WI38 (cell line): ENCODE results near the gene SLC39A11.

Experiments used
- H3K4me3 ChIP-seq: 2 replicates; pipeline ENCODE4 v1.5.1; 2011; ENCODE audit warnings: low read depth, mild to moderate bottlenecking, control low read depth, low read length
- TF ChIP-seq, protein P1 (sequence below): IDR thresholded peaks from 2 replicates; pipeline ENCODE4 v1.5.1; 2012; ENCODE audit warnings: low read depth, mild to moderate bottlenecking, control low read depth, low read length

SLC39A11 gene

DNA sequence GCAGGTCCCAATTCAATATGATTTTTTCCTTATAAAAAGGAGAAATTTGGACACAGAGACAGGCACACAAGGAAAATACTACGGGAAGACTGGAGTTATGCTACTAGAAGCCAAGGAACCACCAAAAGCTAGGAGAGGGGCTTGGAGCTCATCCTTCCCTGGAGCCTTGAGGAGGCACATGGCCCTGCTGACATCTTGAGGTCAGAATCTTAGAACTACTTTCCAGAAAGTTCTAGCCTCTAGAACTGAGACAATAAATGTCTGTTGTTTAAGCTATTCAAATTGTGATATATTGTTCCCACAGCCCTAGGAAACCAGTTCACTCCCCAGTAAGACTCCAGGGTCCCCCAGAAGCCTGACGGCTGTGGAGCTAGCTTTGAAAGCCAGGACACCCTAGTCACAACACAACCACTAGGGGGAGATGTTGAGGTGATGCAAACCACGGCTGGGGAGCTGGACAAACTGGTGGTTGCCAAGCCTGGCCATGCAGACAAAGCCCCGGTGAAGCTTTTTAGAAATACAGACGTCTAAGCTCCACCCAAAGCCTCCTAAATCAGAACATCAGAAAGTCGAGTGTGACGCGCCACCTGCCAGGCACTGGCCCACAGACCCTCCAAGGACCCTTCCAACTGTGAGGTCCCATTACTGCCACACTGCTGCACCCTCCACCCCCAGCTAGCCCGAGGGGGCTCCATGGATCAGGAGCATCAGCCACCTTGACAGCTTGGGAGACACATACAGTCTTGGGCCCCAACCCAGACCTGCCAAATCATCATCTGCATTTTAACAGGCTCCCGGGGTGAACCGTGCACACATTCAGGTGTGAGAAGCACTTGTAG lies 106.4 kb downstream of the SLC39A11 start:
- TF ChIP-seq, protein P1, sequence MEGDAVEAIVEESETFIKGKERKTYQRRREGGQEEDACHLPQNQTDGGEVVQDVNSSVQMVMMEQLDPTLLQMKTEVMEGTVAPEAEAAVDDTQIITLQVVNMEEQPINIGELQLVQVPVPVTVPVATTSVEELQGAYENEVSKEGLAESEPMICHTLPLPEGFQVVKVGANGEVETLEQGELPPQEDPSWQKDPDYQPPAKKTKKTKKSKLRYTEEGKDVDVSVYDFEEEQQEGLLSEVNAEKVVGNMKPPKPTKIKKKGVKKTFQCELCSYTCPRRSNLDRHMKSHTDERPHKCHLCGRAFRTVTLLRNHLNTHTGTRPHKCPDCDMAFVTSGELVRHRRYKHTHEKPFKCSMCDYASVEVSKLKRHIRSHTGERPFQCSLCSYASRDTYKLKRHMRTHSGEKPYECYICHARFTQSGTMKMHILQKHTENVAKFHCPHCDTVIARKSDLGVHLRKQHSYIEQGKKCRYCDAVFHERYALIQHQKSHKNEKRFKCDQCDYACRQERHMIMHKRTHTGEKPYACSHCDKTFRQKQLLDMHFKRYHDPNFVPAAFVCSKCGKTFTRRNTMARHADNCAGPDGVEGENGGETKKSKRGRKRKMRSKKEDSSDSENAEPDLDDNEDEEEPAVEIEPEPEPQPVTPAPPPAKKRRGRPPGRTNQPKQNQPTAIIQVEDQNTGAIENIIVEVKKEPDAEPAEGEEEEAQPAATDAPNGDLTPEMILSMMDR = peak; percentile 83
- H3K4me3 ChIP-seq = no peak overlapping the region

DNA sequence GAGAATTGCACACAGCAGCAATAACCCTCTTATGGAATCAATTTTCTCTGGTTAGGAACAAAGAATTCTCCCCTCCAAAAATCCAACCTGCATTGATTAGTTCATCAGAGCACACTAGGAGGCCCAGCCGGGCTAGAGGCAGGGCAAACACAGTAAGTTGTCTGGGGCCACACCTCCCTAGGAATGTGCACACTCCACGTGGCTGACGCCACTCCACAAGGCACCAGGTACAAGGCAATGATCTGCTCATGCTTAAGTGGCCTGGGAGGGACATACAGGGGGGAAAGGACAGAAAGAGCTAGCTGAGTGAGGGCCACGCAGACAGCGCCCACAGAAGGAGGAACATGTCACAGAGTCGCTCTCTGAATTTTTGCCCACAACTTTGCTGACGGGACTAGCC lies 107.6 kb downstream of the SLC39A11 start:
- TF ChIP-seq, protein P1 = no peak
- no peak overlapping the region for H3K4me3 ChIP-seq

DNA sequence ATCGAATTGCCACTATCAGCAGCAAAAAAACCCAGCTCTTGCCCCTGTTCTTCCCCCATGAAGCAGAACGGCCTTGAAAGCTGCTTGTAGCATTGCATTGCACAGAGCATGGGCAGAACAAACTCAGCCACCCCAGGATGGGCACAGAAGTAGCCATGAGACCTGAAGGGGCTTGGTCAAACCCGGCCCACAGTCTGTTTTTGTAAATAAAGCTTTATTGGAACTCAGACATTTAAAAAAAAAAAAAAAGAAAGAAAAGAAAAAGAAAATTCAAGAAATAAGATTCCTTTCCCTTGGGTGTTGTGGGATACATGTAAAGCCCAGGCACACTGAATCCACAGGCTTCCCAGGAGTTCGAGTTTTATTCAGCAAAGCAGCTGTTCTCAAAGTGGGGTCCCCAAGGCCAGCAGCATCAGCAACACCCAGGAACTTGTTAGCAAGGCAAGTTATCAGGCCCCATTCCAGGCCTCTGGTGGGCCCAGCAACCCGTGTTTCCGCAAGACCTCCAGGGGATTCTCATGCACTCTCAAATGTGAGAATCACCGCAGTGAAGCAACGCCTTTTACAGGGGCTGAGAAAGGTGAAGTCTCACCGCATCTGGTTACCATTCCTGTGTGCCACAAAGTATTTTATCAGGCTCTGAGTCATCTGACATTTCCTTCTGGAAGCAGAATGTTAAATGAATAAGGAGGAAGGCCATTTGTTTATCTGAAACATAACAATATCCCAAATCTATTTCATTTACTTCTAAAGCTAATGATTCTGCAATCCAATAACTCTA lies 108.2 kb downstream of the SLC39A11 start:
- H3K4me3 ChIP-seq = no peak overlapping the region
- TF ChIP-seq, protein P1 = no peak

DNA sequence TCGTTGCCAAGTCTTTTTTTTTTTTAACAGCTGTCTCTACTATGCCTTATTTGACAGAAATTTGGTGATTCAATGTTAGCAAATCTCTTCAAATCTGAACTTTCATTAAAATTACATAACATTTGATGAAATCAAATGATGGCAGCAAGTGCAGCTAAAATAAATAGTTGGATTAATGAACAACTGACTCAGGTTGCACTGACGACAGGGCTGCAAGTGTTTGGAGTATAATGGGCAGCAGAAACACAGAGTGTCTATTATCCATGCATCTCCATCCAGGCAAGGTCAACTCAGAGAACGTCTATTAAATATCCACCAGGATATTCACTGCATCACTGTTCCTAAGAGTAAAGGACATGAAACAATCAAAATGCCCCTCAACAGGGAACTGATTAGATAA lies 109.8 kb downstream of the SLC39A11 start:
- H3K4me3 ChIP-seq = no peak overlapping the region
- TF ChIP-seq, protein P1 = no peak

DNA sequence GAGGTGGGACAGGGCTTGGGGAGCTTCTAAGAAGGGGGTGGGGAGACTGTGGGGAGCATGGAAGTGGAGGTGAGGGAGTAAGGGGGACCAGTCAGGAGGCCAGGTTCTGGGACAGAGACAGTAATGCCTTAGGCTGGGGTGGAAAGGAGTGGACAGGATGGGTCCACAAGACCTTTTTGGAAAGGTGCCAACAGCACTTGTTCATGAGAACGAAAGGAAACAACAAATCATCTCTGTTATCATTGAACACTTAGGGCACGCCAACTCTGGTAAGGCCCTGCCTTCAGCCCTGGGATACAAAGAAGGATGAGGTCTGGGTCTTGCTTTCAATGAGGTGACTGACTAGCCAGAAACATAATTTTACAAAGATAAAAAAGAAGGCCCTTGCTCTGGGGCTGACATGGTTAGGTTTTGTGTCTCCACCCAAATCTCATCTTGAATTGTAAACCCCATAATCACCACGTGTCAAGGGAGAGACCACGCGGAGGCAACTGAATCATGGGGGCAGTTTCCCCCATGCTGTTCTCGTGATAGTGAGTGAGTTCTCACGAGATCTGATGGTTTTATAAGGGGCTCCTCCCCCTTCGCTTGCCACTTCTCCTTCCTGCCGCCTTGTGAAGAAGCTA lies 113.8 kb downstream of the SLC39A11 start:
- TF ChIP-seq, protein P1 = no peak
- no peak overlapping the region for H3K4me3 ChIP-seq

DNA sequence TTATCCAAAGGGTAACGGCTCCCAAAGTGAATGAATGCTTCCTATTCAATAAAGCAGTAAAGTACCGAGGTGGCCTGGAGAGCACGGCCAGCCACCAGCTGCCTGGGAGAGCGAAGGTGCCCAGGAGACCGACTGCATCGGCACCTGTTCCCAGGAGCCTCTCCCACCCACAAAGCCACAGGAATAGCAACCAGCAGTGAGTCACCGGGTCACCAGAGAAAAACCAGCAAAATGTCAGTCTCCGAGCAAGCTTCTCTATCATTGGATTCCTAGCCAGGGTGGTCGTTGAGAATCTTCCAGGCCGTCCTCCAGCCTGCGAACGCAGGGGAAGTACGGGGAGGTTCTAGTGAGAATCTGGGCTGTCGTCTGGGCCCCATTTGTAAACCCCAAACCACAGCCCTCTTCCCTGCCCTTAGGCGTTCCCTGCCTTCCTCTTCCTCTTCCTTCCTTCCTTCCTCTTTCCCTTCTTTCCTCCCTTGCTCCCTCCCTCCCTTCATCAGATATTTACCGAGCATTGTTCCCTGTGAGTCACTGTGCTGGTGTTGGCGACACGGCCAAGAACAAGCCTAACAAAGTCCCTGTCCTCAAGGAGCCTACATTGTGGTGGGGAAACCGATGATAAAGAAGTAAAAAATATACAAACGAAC lies 114.6 kb downstream of the SLC39A11 start:
- H3K4me3 ChIP-seq = no peak overlapping the region
- TF ChIP-seq, protein P1 = no peak
